Panc1 (cell line): ENCODE results near the gene NUMB. TPM values are rescaled to one million over a fixed set of nuclear protein-coding genes. Genes with fewer than 3 reads are reported as not detected.

Source experiments
- ATAC-seq: fragments of 200-7000 bp; cut with Tn5 transposase; 2 replicates; pipeline ENCODE4 v1.9.1; 2020; ENCODE audit warnings: mild to moderate bottlenecking, moderate library complexity
- BruUV-seq: library from RNA; stranded (reverse); fragments of 400-500 nt; replicated peaks from 2 replicates; lab custom pipeline; 2021; lab: Mats Ljungman, UMichigan
- CTCF ChIA-PET: fragments of 300-600 bp; sonication (Branson Sonifier 250); formaldehyde crosslinking; loops from one replicate; lab custom pipeline; 2022; ENCODE audit warnings: antibody characterized with exemption; lab: Charles Lee
- POLR2A ChIA-PET: fragments of 300-600 bp; sonication (Branson Sonifier 250); formaldehyde crosslinking; loops from one replicate; lab custom pipeline; 2022; ENCODE audit warnings: antibody characterized with exemption; lab: Charles Lee
- DNase-seq: peaks from one replicate; pipeline ENCODE4 v3.0.0-alpha.2; 2010; ENCODE audit warnings: low read depth, low spot score
- H3K27ac ChIP-seq: 2 replicates; pipeline ENCODE4 v1.5.1; 2011; ENCODE audit warnings: mild to moderate bottlenecking, low read length, inconsistent platforms
- H3K27me3 ChIP-seq: fragments of 200-500 bp; sonication (Bioruptor generic); 2 replicates; pipeline ENCODE4 v1.6.0; 2014; ENCODE audit warnings: low read length, inconsistent platforms; ENCODE audit not compliant: control insufficient read depth, insufficient read depth
- H3K36me3 ChIP-seq: fragments of 200-500 bp; sonication (Bioruptor generic); 2 replicates; pipeline ENCODE4 v1.5.1; 2014; ENCODE audit warnings: inconsistent platforms, mild to moderate bottlenecking, low read length, moderate library complexity; ENCODE audit not compliant: control insufficient read depth, insufficient read depth
- H3K4me1 ChIP-seq: 2 replicates; pipeline ENCODE4 v1.5.1; 2011; ENCODE audit warnings: inconsistent platforms, mild to moderate bottlenecking, low read length, moderate library complexity; ENCODE audit not compliant: control insufficient read depth, insufficient read depth
- H3K4me3 ChIP-seq, 2 experiments: 2 replicates each; pipeline ENCODE4 v1.5.1; 2011 to 2012; ENCODE audit warnings: low read depth in 2 of 2, low read length in 2 of 2, mild to moderate bottlenecking in 2 of 2, inconsistent platforms in 1 of 2, moderate library complexity in 1 of 2
- H3K9me3 ChIP-seq: fragments of 200-500 bp; sonication (Bioruptor generic); 2 replicates; pipeline ENCODE4 v1.5.1; 2014; ENCODE audit warnings: low read depth, mild to moderate bottlenecking, inconsistent platforms, low read length, moderate library complexity; ENCODE audit not compliant: control insufficient read depth, insufficient read depth
- POLR2AphosphoS5 ChIP-seq: IDR thresholded peaks from 2 replicates; pipeline ENCODE4 v1.6.1; 2012; ENCODE audit warnings: mild to moderate bottlenecking, low read depth, low read length, moderate library complexity
- SIN3A ChIP-seq: IDR thresholded peaks from 2 replicates; pipeline ENCODE4 v1.6.1; 2012; ENCODE audit warnings: low read depth, mild to moderate bottlenecking, low read length, moderate library complexity, borderline replicate concordance; ENCODE audit not compliant: insufficient read depth
- TCF7L2 ChIP-seq: IDR thresholded peaks from 2 replicates; pipeline ENCODE4 v1.6.1; 2011; ENCODE audit warnings: mild to moderate bottlenecking, low read depth, low read length, inconsistent platforms
- in situ Hi-C: cut with HindIII; loops from 2 replicates; pipeline ENCODE4 v1.10.0; 2016; ENCODE audit warnings: low sequenced_read_pairs, low pct_unique_long_range_greater_than_20kb
- intact Hi-C: fragments of 100-400 bp; cut with micrococcal nuclease; formaldehyde crosslinking; loops from one replicate; pipeline ENCODE4 v1.10.0; 2022; ENCODE audit not compliant: unreplicated experiment
- total RNA-seq: library from RNA; stranded (reverse); gene quantifications from one replicate; pipeline ENCODE4 v1.2.1, GENCODE V29; 2021; ENCODE audit not compliant: unreplicated experiment
- TF ChIP-seq, protein P1 (sequence below): fragments of 450-650 bp; IDR thresholded peaks from 2 replicates; pipeline ENCODE4 v1.5.1; 2017; ENCODE audit warnings: mild to moderate bottlenecking
- TF ChIP-seq, protein P2 (sequence below), 2 experiments: IDR thresholded peaks; 2 replicates each; pipeline ENCODE4 v1.6.1; 2011 to 2012; ENCODE audit warnings: low read depth in 2 of 2, control low read depth in 1 of 2, low read length in 1 of 2, mild to moderate bottlenecking in 1 of 2, moderate library complexity in 1 of 2; ENCODE audit not compliant: insufficient read depth in 1 of 2

Gene NUMB
- total RNA-seq, 1 experiment from 2014 or later: 51.5 TPM

DNA sequence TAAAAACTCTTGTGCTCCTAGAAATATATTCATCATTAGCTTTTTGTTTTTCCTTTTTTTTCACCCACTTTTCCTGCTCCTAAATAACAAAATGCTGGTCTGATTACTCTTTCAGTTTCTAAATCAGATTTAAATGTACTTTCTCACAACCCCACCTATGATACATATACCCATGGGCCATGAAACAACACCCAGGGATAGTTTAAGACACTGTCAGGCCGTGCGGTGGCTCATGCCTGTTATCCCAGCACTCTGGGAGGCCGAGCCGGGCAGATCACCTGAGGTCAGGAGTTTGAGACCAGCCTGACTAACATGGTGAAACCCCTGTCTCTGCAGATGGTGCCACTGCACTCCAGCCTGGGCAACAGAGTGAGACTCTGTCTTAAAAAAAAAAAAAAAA lies 1.6 kb upstream of the NUMB start:
- no peak overlapping the region for H3K27ac ChIP-seq
- peaks cover 8% of the 10 kb centered on the region for H3K4me1 ChIP-seq
- CTCF ChIA-PET: no interaction called here
- intact Hi-C loops (loop anchor here (5.0 kb wide), 1 partner anchor 163 kb away; no protein-coding TSS in a partner anchor), in situ Hi-C loops (no loop called here)
- ATAC-seq (no peak), DNase-seq (no peak)
- no peaks in the 10 kb centered on the region for H3K36me3 ChIP-seq
- no peak overlapping the region for H3K4me3 ChIP-seq
- no peaks in the 10 kb centered on the region for H3K27me3 ChIP-seq
- no TSS peak for BruUV-seq
- H3K9me3 ChIP-seq: no peaks in the 10 kb centered on the region
- POLR2A ChIA-PET: no interaction called here
- no peak for TF ChIP-seq TCF7L2
- TF ChIP-seq POLR2AphosphoS5: no peak
- TF ChIP-seq, protein P1, sequence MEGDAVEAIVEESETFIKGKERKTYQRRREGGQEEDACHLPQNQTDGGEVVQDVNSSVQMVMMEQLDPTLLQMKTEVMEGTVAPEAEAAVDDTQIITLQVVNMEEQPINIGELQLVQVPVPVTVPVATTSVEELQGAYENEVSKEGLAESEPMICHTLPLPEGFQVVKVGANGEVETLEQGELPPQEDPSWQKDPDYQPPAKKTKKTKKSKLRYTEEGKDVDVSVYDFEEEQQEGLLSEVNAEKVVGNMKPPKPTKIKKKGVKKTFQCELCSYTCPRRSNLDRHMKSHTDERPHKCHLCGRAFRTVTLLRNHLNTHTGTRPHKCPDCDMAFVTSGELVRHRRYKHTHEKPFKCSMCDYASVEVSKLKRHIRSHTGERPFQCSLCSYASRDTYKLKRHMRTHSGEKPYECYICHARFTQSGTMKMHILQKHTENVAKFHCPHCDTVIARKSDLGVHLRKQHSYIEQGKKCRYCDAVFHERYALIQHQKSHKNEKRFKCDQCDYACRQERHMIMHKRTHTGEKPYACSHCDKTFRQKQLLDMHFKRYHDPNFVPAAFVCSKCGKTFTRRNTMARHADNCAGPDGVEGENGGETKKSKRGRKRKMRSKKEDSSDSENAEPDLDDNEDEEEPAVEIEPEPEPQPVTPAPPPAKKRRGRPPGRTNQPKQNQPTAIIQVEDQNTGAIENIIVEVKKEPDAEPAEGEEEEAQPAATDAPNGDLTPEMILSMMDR: no peak
- TF ChIP-seq, protein P2, sequence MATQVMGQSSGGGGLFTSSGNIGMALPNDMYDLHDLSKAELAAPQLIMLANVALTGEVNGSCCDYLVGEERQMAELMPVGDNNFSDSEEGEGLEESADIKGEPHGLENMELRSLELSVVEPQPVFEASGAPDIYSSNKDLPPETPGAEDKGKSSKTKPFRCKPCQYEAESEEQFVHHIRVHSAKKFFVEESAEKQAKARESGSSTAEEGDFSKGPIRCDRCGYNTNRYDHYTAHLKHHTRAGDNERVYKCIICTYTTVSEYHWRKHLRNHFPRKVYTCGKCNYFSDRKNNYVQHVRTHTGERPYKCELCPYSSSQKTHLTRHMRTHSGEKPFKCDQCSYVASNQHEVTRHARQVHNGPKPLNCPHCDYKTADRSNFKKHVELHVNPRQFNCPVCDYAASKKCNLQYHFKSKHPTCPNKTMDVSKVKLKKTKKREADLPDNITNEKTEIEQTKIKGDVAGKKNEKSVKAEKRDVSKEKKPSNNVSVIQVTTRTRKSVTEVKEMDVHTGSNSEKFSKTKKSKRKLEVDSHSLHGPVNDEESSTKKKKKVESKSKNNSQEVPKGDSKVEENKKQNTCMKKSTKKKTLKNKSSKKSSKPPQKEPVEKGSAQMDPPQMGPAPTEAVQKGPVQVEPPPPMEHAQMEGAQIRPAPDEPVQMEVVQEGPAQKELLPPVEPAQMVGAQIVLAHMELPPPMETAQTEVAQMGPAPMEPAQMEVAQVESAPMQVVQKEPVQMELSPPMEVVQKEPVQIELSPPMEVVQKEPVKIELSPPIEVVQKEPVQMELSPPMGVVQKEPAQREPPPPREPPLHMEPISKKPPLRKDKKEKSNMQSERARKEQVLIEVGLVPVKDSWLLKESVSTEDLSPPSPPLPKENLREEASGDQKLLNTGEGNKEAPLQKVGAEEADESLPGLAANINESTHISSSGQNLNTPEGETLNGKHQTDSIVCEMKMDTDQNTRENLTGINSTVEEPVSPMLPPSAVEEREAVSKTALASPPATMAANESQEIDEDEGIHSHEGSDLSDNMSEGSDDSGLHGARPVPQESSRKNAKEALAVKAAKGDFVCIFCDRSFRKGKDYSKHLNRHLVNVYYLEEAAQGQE (IDR thresholded peaks at IDR 0.05; ENCODE audit: insufficient read depth in 1 of 2, low read depth in 2 of 2, low read length in 1 of 2): no peak
- TF ChIP-seq SIN3A: no peak

DNA sequence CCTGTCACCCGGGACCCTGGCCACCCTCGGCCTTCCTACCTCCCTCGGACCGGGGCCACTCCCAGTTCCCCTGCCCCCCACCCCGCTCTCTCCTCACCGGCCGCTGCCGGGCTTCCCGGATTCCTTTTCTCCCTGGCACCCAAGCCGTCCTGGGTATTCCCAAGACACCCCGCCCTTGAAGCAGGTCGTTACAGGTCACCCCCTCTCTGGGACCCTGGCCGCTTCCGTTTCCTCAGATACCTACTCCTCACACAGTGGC lies 493 bp downstream of the NUMB start:
- TF ChIP-seq TCF7L2: no peak
- TF ChIP-seq POLR2AphosphoS5: no peak
- TF ChIP-seq, protein P2 (IDR thresholded peaks at IDR 0.05; ENCODE audit: insufficient read depth in 1 of 2, low read depth in 2 of 2, low read length in 1 of 2): no peak
- no peak for TF ChIP-seq SIN3A
- TF ChIP-seq, protein P1: no peak
- Histone ChIP-seq H3K4me1 (peaks cover 8% of the 10 kb centered on the region), H3K27me3 (no peaks in the 10 kb centered on the region), H3K4me3 (peak overlapping the region; percentile 61 to 81), H3K27ac (peak overlapping the region; percentile 80), H3K36me3 (no peaks in the 10 kb centered on the region; the same call in 1 of the 2 replicates), H3K9me3 (no peaks in the 10 kb centered on the region)
- ChIA-PET CTCF (interaction anchor here (0.6 kb wide), 1 partner anchor 35 kb away, joined by 14 read pairs; no protein-coding TSS in a partner anchor), POLR2A (interaction anchor here (0.6 kb wide), 1 partner anchor 188 kb away, joined by 10 read pairs; no protein-coding TSS in a partner anchor)
- BruUV-seq: no TSS peak
- DNase-seq (no peak), ATAC-seq (peak; percentile 36)
- in situ Hi-C loops: no loop called here
- intact Hi-C loops: loop anchor here (5.0 kb wide), 1 partner anchor 161 kb away; no protein-coding TSS in a partner anchor
